ENCODE results near the gene SUCLG2.

GRCh38 chr3:67617518-67617917 is 36.9 kb downstream of the SUCLG2 start:
- TF ChIP-seq POLR2A (IDR thresholded peaks at IDR 0.05; ENCODE audit: low read length) (no peak), EHMT2 (IDR thresholded peaks at IDR 0.05; ENCODE audit: low read depth) (no peak), CTCF (IDR thresholded peaks at IDR 0.05) (no peak)
